GM23338 (cell line): ENCODE results near the gene TRPC4AP. TPM values are rescaled to one million over a fixed set of nuclear protein-coding genes. Genes with fewer than 3 reads are reported as not detected.

Experiments
- ATAC-seq: fragments of 200-7000 bp; cut with Tn5 transposase; 3 replicates; pipeline ENCODE4 v1.9.1; 2020
- DNase-seq: peaks from one replicate; pipeline ENCODE4 v3.0.0-alpha.2; 2015; ENCODE audit warnings: low spot score
- H2AFZ ChIP-seq: fragments of 200-600 bp; sonication (generic); 2 replicates; pipeline ENCODE4 v1.8.0; 2016; ENCODE audit warnings: antibody characterized with exemption, mild to moderate bottlenecking, moderate library complexity
- H3F3A ChIP-seq: fragments of 200-600 bp; sonication (generic); replicated peaks from 2 replicates; pipeline ENCODE4 v1.8.0; 2017; ENCODE audit warnings: antibody characterized with exemption, mixed run types, low read depth
- H3K27ac ChIP-seq: fragments of 200-600 bp; sonication (generic); 2 replicates; pipeline ENCODE4 v1.6.1; 2016; ENCODE audit warnings: low read depth
- H3K27me3 ChIP-seq: fragments of 200-600 bp; sonication (generic); 2 replicates; pipeline ENCODE4 v1.8.0; 2016; ENCODE audit warnings: mild to moderate bottlenecking, mixed run types, moderate library complexity; ENCODE audit not compliant: insufficient read depth
- H3K36me3 ChIP-seq: fragments of 200-600 bp; sonication (generic); 2 replicates; pipeline ENCODE4 v1.8.0; 2016; ENCODE audit warnings: mild to moderate bottlenecking; ENCODE audit not compliant: insufficient read depth
- H3K4me1 ChIP-seq: fragments of 200-600 bp; sonication (generic); 2 replicates; pipeline ENCODE4 v1.8.0; 2016; ENCODE audit warnings: mild to moderate bottlenecking, moderate library complexity; ENCODE audit not compliant: insufficient read depth
- H3K4me2 ChIP-seq: fragments of 200-600 bp; sonication (generic); 2 replicates; pipeline ENCODE4 v1.7.1; 2017; ENCODE audit warnings: mixed run types
- H3K4me3 ChIP-seq: fragments of 200-600 bp; sonication (generic); 2 replicates; pipeline ENCODE4 v1.6.1; 2016; ENCODE audit warnings: mixed run types
- H3K79me2 ChIP-seq: fragments of 200-600 bp; sonication (generic); replicated peaks from 2 replicates; pipeline ENCODE4 v1.8.0; 2017; ENCODE audit warnings: mild to moderate bottlenecking; ENCODE audit not compliant: insufficient read depth
- H3K9me2 ChIP-seq: fragments of 200-600 bp; sonication (generic); 2 replicates; pipeline ENCODE4 v1.8.0; 2017; ENCODE audit not compliant: insufficient read depth
- H4K20me1 ChIP-seq: fragments of 200-600 bp; sonication (generic); replicated peaks from 2 replicates; pipeline ENCODE4 v1.8.0; 2017; ENCODE audit warnings: mild to moderate bottlenecking; ENCODE audit not compliant: insufficient read depth
- H3K27ac Mint-ChIP-seq: 2 replicates; pipeline ENCODE4 v1.8.0; 2020; ENCODE audit warnings: inconsistent platforms, mild to moderate bottlenecking, moderate library complexity, mixed read lengths
- H3K27me3 Mint-ChIP-seq: 3 replicates; pipeline ENCODE4 v1.8.0; 2022; ENCODE audit warnings: low read depth, mild to moderate bottlenecking, moderate library complexity, mixed read lengths, inconsistent platforms; ENCODE audit not compliant: insufficient read depth, poor library complexity
- H3K36me3 Mint-ChIP-seq: 3 replicates; pipeline ENCODE4 v1.8.0; 2021; ENCODE audit warnings: low read depth, mild to moderate bottlenecking, inconsistent platforms, moderate library complexity, mixed read lengths
- H3K4me1 Mint-ChIP-seq: 3 replicates; pipeline ENCODE4 v1.8.0; 2020; ENCODE audit warnings: mild to moderate bottlenecking, inconsistent platforms, mixed read lengths
- H3K4me3 Mint-ChIP-seq: 3 replicates; pipeline ENCODE4 v1.8.0; 2021; ENCODE audit warnings: moderate library complexity, mild to moderate bottlenecking, inconsistent platforms, mixed read lengths
- H3K9me3 Mint-ChIP-seq: 3 replicates; pipeline ENCODE4 v1.8.0; 2020; ENCODE audit warnings: moderate library complexity, mild to moderate bottlenecking, inconsistent platforms, mixed read lengths
- CREB1 ChIP-seq: fragments of 250-450 bp; sonication (Bioruptor Pico); IDR thresholded peaks from 2 replicates; pipeline ENCODE4 v1.5.0; 2020; ENCODE audit warnings: low read depth, mild to moderate bottlenecking, moderate library complexity
- CTCF ChIP-seq, 2 experiments: fragments of 200-600 bp in 1 of 2; sonication (generic) in 1 of 2; conservative IDR thresholded peaks; 2 replicates each; pipeline versions ENCODE4 v1.5.1 to v1.6.1; 2016 to 2017; ENCODE audit warnings: antibody characterized with exemption in 2 of 2, low read depth in 2 of 2, mild to moderate bottlenecking in 2 of 2, moderate library complexity in 1 of 2
- ETS1 ChIP-seq: IDR thresholded peaks from 2 replicates; pipeline ENCODE4 v1.6.1; 2016; ENCODE audit warnings: antibody characterized with exemption
- NANOG ChIP-seq: IDR thresholded peaks from 2 replicates; pipeline ENCODE4 v1.6.1; 2016; ENCODE audit warnings: antibody characterized with exemption, borderline replicate concordance
- POLR2AphosphoS5 ChIP-seq: IDR thresholded peaks from 2 replicates; pipeline ENCODE4 v1.6.1; 2016; ENCODE audit warnings: antibody characterized with exemption, low read depth
- ZNF331 ChIP-seq: fragments of 250-450 bp; sonication (Bioruptor Pico); IDR thresholded peaks from 2 replicates; pipeline ENCODE4 v1.5.0; 2020; ENCODE audit warnings: low read depth, mild to moderate bottlenecking, moderate library complexity
- ZNF462 ChIP-seq: fragments of 250-450 bp; sonication (Bioruptor Pico); IDR thresholded peaks from 2 replicates; pipeline ENCODE4 v1.5.0; 2020; ENCODE audit warnings: mild to moderate bottlenecking, moderate library complexity
- polyA plus RNA-seq: library from polyadenylated mRNA; unstranded; fragments of >200 nt; fragmentation: Nextera tagmentation; extraction: Ambion mirVana; gene quantifications from 2 replicates; pipeline ENCODE4 v1.2.1, GENCODE V29; 2016
- total RNA-seq: library from RNA; depleted of rRNA; stranded (reverse); fragments of >200 nt; shearing (Covaris generic); gene quantifications from 2 replicates; pipeline ENCODE4 v1.2.3, GENCODE V29; 2014

The TRPC4AP gene
- total and polyA plus RNA-seq, 2 experiments from 2014 or later: 48.8 to 89.5 TPM

GRCh38 chr20:34990661-34991214 lies 101.9 kb downstream of the TRPC4AP start (continued):
- TF ChIP-seq ZNF462: no peak

- Histone ChIP-seq H3K9me2 (no peaks in the 10 kb centered on the region), H3K79me2 (no peaks in the 10 kb centered on the region), H3F3A (no peaks in the 10 kb centered on the region), H2AFZ (no peak overlapping the region), H3K4me1 (no peaks in the 10 kb centered on the region), H3K27ac (no peak overlapping the region), H3K36me3 (no peaks in the 10 kb centered on the region), H4K20me1 (no peaks in the 10 kb centered on the region; the same call in 1 of the 2 replicates), H3K4me2 (no peak overlapping the region), H3K4me3 (no peak overlapping the region), H3K27me3 (no peaks in the 10 kb centered on the region)
- no peak for ATAC-seq
- H3K27me3 Mint-ChIP-seq: peaks cover 15% of the 10 kb centered on the region
- H3K27ac Mint-ChIP-seq: no peak overlapping the region
- no peaks in the 10 kb centered on the region for H3K36me3 Mint-ChIP-seq
- no peak for DNase-seq
- no peaks in the 10 kb centered on the region; the same call in 2 of the 3 replicates for H3K9me3 Mint-ChIP-seq
- H3K4me3 Mint-ChIP-seq: no peak overlapping the region
- peaks cover 8% of the 10 kb centered on the region for H3K4me1 Mint-ChIP-seq
- TF ChIP-seq POLR2AphosphoS5: no peak
- TF ChIP-seq ETS1: no peak
- TF ChIP-seq ZNF331: no peak
- TF ChIP-seq CREB1 (CRISPR knock-in tag): no peak
- TF ChIP-seq CTCF (conservative IDR thresholded peaks at IDR 0.05; ENCODE audit: low read depth in 2 of 2): no peak
- no peak for TF ChIP-seq NANOG
These were observed 102.4 kb downstream of the TRPC4AP start for GRCh38 chr20:34990231-34990630.
